Liver (tissue), 3 donors: ENCODE measurements around the gene CHID1.

Source experiments
- EGR1 ChIP-seq, 2 donors: IDR thresholded peaks; 2 replicates each; pipeline ENCODE4 v1.6.1; 2016 to 2018; ENCODE audit warnings: antibody characterized with exemption in 2 of 2, low read depth in 2 of 2
- FOXA2 ChIP-seq: IDR thresholded peaks from 2 replicates; pipeline ENCODE4 v1.6.1; 2016; ENCODE audit warnings: antibody characterized with exemption
- GABPA ChIP-seq, 2 donors: IDR thresholded peaks in 1 of 2; conservative IDR thresholded peaks in 1 of 2; 2 replicates each; pipeline ENCODE4 v1.6.1; 2016; ENCODE audit warnings: antibody characterized with exemption in 2 of 2, mild to moderate bottlenecking in 1 of 2, moderate library complexity in 1 of 2
- JUND ChIP-seq, 2 donors: IDR thresholded peaks; 2 replicates each; pipeline ENCODE4 v1.6.1; 2016; ENCODE audit warnings: antibody characterized with exemption in 2 of 2
- RAD21 ChIP-seq, 2 donors: IDR thresholded peaks; 2 replicates each; pipeline ENCODE4 v1.6.1; 2016; ENCODE audit warnings: antibody characterized with exemption in 2 of 2, mild to moderate bottlenecking in 2 of 2
- RXRA ChIP-seq, 2 donors: IDR thresholded peaks; 2 replicates each; pipeline ENCODE4 v1.6.1; 2017 to 2018; ENCODE audit warnings: antibody characterized with exemption in 2 of 2, mild to moderate bottlenecking in 1 of 2
- SP1 ChIP-seq: IDR thresholded peaks from 2 replicates; pipeline ENCODE4 v1.6.1; 2018; ENCODE audit warnings: antibody characterized with exemption, mild to moderate bottlenecking
- TAF1 ChIP-seq: conservative IDR thresholded peaks from 2 replicates; pipeline ENCODE4 v1.6.1; 2016; ENCODE audit warnings: antibody characterized with exemption, mild to moderate bottlenecking
- YY1 ChIP-seq: IDR thresholded peaks from 2 replicates; pipeline ENCODE4 v1.6.1; 2016; ENCODE audit warnings: antibody characterized with exemption, mild to moderate bottlenecking
- TF ChIP-seq, protein P1 (sequence below): fragments of 150-350 bp; IDR thresholded peaks from 2 replicates; pipeline ENCODE4 v1.5.1; 2017; ENCODE audit warnings: improper control_type of control experiment, low read depth, low read length; ENCODE audit not compliant: missing input control
- TF ChIP-seq, protein P2 (sequence below): IDR thresholded peaks from 2 replicates; pipeline ENCODE4 v1.6.1; 2016; ENCODE audit warnings: antibody characterized with exemption, mild to moderate bottlenecking
- TF ChIP-seq, protein P3 (sequence below): IDR thresholded peaks from 2 replicates; pipeline ENCODE4 v1.6.1; 2016; ENCODE audit warnings: antibody characterized with exemption
- TF ChIP-seq, protein P4 (sequence below): IDR thresholded peaks from 2 replicates; pipeline ENCODE4 v1.6.1; 2016; ENCODE audit warnings: antibody characterized with exemption
- TF ChIP-seq, protein P5 (sequence below): IDR thresholded peaks from 2 replicates; pipeline ENCODE4 v1.6.1; 2016; ENCODE audit warnings: antibody characterized with exemption
- donor health status: healthy.
- donor health status: healthy.

DNA sequence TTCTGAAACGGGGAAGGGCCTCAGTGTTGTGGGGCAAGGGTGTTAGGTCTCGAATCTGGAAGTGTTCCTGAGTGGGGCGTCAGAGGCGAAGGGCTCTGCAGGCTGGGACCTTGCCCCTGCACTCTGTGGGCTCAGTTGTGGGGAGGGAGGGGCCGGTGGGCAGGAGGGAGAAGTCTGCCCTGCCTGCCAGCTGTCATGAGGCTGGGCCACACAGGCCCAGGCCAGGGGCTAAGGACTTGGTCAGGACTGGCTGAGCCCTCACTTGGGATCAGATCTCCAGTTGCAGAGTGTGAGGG is 82.8 kb downstream of the CHID1 start, which contains the start of gene CRACR2B:
- TF ChIP-seq, protein P1, sequence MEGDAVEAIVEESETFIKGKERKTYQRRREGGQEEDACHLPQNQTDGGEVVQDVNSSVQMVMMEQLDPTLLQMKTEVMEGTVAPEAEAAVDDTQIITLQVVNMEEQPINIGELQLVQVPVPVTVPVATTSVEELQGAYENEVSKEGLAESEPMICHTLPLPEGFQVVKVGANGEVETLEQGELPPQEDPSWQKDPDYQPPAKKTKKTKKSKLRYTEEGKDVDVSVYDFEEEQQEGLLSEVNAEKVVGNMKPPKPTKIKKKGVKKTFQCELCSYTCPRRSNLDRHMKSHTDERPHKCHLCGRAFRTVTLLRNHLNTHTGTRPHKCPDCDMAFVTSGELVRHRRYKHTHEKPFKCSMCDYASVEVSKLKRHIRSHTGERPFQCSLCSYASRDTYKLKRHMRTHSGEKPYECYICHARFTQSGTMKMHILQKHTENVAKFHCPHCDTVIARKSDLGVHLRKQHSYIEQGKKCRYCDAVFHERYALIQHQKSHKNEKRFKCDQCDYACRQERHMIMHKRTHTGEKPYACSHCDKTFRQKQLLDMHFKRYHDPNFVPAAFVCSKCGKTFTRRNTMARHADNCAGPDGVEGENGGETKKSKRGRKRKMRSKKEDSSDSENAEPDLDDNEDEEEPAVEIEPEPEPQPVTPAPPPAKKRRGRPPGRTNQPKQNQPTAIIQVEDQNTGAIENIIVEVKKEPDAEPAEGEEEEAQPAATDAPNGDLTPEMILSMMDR: no peak
- TF ChIP-seq GABPA (IDR thresholded peaks at IDR 0.05 in 1 of 2, conservative IDR thresholded peaks at IDR 0.05 in 1 of 2): no peak
- no peak for TF ChIP-seq TAF1
- TF ChIP-seq, protein P2, sequence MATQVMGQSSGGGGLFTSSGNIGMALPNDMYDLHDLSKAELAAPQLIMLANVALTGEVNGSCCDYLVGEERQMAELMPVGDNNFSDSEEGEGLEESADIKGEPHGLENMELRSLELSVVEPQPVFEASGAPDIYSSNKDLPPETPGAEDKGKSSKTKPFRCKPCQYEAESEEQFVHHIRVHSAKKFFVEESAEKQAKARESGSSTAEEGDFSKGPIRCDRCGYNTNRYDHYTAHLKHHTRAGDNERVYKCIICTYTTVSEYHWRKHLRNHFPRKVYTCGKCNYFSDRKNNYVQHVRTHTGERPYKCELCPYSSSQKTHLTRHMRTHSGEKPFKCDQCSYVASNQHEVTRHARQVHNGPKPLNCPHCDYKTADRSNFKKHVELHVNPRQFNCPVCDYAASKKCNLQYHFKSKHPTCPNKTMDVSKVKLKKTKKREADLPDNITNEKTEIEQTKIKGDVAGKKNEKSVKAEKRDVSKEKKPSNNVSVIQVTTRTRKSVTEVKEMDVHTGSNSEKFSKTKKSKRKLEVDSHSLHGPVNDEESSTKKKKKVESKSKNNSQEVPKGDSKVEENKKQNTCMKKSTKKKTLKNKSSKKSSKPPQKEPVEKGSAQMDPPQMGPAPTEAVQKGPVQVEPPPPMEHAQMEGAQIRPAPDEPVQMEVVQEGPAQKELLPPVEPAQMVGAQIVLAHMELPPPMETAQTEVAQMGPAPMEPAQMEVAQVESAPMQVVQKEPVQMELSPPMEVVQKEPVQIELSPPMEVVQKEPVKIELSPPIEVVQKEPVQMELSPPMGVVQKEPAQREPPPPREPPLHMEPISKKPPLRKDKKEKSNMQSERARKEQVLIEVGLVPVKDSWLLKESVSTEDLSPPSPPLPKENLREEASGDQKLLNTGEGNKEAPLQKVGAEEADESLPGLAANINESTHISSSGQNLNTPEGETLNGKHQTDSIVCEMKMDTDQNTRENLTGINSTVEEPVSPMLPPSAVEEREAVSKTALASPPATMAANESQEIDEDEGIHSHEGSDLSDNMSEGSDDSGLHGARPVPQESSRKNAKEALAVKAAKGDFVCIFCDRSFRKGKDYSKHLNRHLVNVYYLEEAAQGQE: no peak
- TF ChIP-seq, protein P3, sequence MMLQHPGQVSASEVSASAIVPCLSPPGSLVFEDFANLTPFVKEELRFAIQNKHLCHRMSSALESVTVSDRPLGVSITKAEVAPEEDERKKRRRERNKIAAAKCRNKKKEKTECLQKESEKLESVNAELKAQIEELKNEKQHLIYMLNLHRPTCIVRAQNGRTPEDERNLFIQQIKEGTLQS: no peak
- TF ChIP-seq RAD21 (IDR thresholded peaks at IDR 0.05): no peak
- no peak for TF ChIP-seq SP1
- TF ChIP-seq JUND (IDR thresholded peaks at IDR 0.05): no peak
- no peak for TF ChIP-seq RXRA (IDR thresholded peaks at IDR 0.05)
- TF ChIP-seq EGR1 (IDR thresholded peaks at IDR 0.05; ENCODE audit: low read depth in 2 of 2): no peak
- no peak for TF ChIP-seq YY1
- no peak for TF ChIP-seq FOXA2
- TF ChIP-seq, protein P4, sequence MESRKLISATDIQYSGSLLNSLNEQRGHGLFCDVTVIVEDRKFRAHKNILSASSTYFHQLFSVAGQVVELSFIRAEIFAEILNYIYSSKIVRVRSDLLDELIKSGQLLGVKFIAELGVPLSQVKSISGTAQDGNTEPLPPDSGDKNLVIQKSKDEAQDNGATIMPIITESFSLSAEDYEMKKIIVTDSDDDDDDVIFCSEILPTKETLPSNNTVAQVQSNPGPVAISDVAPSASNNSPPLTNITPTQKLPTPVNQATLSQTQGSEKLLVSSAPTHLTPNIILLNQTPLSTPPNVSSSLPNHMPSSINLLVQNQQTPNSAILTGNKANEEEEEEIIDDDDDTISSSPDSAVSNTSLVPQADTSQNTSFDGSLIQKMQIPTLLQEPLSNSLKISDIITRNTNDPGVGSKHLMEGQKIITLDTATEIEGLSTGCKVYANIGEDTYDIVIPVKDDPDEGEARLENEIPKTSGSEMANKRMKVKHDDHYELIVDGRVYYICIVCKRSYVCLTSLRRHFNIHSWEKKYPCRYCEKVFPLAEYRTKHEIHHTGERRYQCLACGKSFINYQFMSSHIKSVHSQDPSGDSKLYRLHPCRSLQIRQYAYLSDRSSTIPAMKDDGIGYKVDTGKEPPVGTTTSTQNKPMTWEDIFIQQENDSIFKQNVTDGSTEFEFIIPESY: no peak
- TF ChIP-seq, protein P5, sequence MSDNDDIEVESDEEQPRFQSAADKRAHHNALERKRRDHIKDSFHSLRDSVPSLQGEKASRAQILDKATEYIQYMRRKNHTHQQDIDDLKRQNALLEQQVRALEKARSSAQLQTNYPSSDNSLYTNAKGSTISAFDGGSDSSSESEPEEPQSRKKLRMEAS: no peak
